T1000 (cell line): ENCODE results near the gene VAT1.
"Not testable (repeated sequence)": the region's sequence is repeated elsewhere in the genome, so short reads cannot be mapped to it uniquely, and the experiment has no call there.

ENCODE experiments used
- DNase-seq: peaks from one replicate; lab custom pipeline; 2025; ENCODE audit warnings: mixed read lengths; lab: John Stamatoyannopoulos, UW

Gene VAT1

DNA sequence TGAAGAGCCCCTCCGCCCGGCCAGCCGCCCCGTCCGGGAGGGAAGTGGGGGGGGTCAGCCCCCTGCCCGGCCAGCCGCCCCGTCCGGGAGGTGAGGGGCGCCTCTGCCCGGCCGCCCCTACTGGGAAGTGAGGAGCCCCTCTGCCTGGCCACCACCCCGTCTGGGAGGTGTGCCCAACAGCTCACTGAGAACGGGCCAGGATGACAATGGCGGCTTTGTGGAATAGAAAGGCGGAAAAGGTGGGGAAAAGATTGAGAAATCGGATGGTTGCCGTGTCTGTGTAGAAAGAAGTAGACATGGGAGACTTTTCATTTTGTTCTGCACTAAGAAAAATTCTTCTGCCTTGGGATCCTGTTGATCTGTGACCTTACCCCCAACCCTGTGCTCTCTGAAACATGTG, 48.9 kb downstream of the VAT1 start:
- DNase-seq: not testable (repeated sequence)

DNA sequence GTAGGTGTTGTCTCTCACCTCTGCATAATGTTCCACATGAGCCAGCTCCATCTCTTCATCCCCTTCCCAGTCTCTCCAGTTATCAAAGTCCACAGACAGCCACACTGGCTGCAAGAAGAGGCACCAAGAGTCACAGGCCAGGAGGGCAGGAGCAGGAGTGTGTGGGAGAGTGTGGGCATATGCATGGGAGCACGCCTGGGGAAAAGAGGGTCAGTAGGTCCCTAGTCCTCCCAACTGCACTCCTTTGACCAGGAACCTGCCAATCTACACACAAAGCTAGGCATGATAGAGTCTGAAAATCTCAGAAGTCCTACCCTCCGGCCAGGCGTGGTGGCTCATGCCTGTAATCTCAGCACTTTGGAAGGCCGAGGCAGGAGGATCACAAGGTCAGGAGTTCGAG, 50.6 kb downstream of the VAT1 start:
- no peak for DNase-seq

DNA sequence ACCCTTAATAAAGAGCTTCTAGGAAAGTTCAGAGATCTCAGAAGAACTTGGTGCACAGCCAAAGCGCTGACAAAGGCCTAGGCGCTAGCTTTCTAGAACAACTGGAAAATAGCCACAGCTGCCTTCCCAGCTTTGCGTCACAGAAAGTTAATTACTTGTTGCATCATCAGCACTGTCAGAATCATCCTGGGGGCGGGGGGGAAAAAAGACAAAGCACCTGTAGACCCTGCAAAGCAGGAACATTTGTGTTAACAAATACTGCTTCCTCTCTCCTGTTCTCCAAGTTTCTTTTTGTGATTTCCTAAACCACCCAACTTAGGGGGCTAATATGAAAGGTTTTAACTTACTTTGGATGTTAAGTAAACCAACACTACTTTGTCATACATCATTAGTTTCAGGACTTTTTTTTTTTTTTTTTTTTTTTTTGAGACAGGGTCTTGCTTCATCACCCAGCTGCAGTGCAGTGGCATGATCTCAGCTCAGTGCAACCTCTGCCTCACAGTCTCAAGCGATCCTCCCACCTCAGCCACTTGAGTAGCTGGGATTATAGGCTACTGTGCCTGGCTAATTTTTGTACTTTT, 53.1 kb downstream of the VAT1 start:
- no peak for DNase-seq

- DNase-seq: no peak
These were observed 54.3 kb downstream of the VAT1 start for GRCh38 chr17:42967925-42968324.
